Natural killer cell (primary cell): Measurements from ENCODE around the gene MTRF1L. TPM values are rescaled to one million over a fixed set of nuclear protein-coding genes. Genes with fewer than 3 reads are reported as not detected.
A peak's percentile ranks its signal among the peaks of the same experiment; 100 is the strongest.
"Not testable (repeated sequence)": the region's sequence is repeated elsewhere in the genome, so short reads cannot be mapped to it uniquely, and the experiment has no call there.

Experiments
- ATAC-seq, 3 donors: fragments of 150-1000 bp in 2 of 3; fragments of 200-7000 bp in 1 of 3; cut with Tn5 transposase; 1 replicate in 1 of 3; 2 replicates in 2 of 3; pipeline ENCODE4 v1.10.0; 2021; ENCODE audit warnings: mild to moderate bottlenecking in 2 of 3, moderate library complexity in 2 of 3
- DNase-seq, 2 donors: peaks; one replicate each; pipeline versions ENCODE4 v3.0.0 to v3.0.0-alpha.2; 2013 to 2021; ENCODE audit warnings: mixed read lengths in 1 of 2
- H3K27ac ChIP-seq: one replicate; pipeline ENCODE4 v1.5.1; 2013; ENCODE audit warnings: mild to moderate bottlenecking, low read length
- H3K27me3 ChIP-seq: one replicate; pipeline ENCODE4 v1.6.1; 2013; ENCODE audit warnings: low read length; ENCODE audit not compliant: control insufficient read depth, insufficient read depth
- H3K36me3 ChIP-seq: one replicate; pipeline ENCODE4 v1.6.1; 2013; ENCODE audit warnings: low read length; ENCODE audit not compliant: control insufficient read depth, insufficient read depth
- H3K4me1 ChIP-seq: one replicate; pipeline ENCODE4 v1.6.1; 2013; ENCODE audit warnings: low read length; ENCODE audit not compliant: control insufficient read depth, insufficient read depth
- H3K4me3 ChIP-seq: one replicate; pipeline ENCODE4 v1.5.1; 2013; ENCODE audit warnings: low read length
- H3K9me3 ChIP-seq: one replicate; pipeline ENCODE4 v1.6.1; 2013; ENCODE audit warnings: low read length; ENCODE audit not compliant: control insufficient read depth, insufficient read depth
- H3K27ac Mint-ChIP-seq, 2 donors: one replicate each; pipeline ENCODE4 v1.8.0; 2022; ENCODE audit warnings: mild to moderate bottlenecking in 2 of 2, mixed read lengths in 2 of 2, moderate library complexity in 1 of 2
- H3K27me3 Mint-ChIP-seq, 2 donors: one replicate each; pipeline ENCODE4 v1.8.0; 2022; ENCODE audit warnings: low read depth in 2 of 2, mixed read lengths in 2 of 2
- H3K36me3 Mint-ChIP-seq: one replicate; pipeline ENCODE4 v1.8.0; 2022; ENCODE audit warnings: mixed read lengths
- H3K4me1 Mint-ChIP-seq, 2 donors: one replicate each; pipeline ENCODE4 v1.8.0; 2022; ENCODE audit warnings: mixed read lengths in 2 of 2
- H3K4me3 Mint-ChIP-seq: one replicate; pipeline ENCODE4 v1.8.0; 2022; ENCODE audit warnings: mild to moderate bottlenecking, moderate library complexity, mixed read lengths
- H3K9me3 Mint-ChIP-seq, 2 donors: one replicate each; pipeline ENCODE4 v1.8.0; 2022; ENCODE audit warnings: mixed read lengths in 2 of 2
- WGBS: methylation state at CpG from one replicate; pipeline ENCODE4 v1.1.7; 2013; ENCODE audit warnings: missing lambda C conversion rate; ENCODE audit not compliant: insufficient coverage; 5-methylcytosine and 5-hydroxymethylcytosine counted together
- intact Hi-C: fragments of 100-400 bp; cut with micrococcal nuclease; formaldehyde crosslinking; loops from one replicate; pipeline ENCODE4 v1.14.2; 2022
- total RNA-seq, 4 donors: library from RNA; stranded (reverse); fragments of 120-200 nt in 1 of 4; gene quantifications; one replicate each; pipeline versions ENCODE4 v1.2.3 to v1.2.4, GENCODE V29; 2013 to 2022
- TF ChIP-seq, protein P1 (sequence below): fragments of 200-600 bp; IDR thresholded peaks from one replicate; pipeline ENCODE4 v1.8.0; 2022; ENCODE audit warnings: antibody characterized with exemption

The MTRF1L gene
- total RNA-seq, 3 donors from 2014 or later (not counting 1 experiment from before 2014, with no cell fraction given), result 17.6 to 24.7 (median 21.6) TPM

DNA sequence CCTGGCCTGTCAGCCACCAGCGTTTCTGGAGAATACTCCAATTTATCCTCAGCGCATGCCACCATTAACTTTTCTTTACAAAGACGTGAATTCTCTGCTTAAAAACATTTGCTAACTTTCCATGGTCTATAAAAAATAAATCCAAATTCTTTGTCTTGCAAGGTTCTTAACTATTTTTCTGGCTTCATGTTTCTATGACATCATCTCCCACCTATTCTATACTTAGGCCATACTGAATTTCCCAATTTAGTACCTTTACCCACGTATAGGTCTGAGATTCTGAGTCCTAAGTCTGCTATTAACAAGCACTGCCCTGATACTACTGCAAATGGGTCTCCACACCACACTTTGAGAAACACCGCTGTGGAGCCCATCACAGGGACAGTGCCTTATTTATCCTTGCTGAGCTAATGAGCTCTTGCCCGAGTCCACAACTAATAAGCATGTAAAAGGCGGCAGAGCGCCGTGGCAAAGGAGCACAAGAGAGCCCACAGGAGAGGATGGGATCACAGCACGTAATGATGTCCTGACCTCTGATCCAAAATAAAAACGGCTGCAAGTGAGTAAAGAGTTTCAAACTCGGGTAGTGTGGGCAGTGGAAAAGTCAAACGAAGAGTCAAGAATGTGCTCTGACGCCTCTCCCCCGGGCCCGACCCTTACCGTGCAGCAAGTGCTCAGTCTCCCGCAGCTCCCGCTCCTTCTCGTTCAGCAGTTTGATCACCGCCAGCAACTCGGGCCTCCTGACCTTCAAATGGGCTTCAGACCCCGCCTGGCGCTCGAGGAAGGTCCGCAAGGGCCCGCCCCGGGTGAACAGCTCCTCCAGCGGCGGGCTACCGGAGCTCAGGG is 519 bp downstream of the MTRF1L start:
- Mint-ChIP-seq H3K4me1 (peaks cover 48 to 49% of the 10 kb centered on the region in 2 donors), H3K27ac (peak overlapping the region; percentile 90 to 97), H3K36me3 (peaks cover 4% of the 10 kb centered on the region), H3K4me3 (peak overlapping the region; percentile 98), H3K9me3 (no peaks in the 10 kb centered on the region), H3K27me3 (no peaks in the 10 kb centered on the region)
- 5% methylated on average over 26 of the region's 31 CpGs for WGBS
- Histone ChIP-seq H3K36me3 (peaks cover 13% of the 10 kb centered on the region), H3K27me3 (no peaks in the 10 kb centered on the region), H3K9me3 (no peaks in the 10 kb centered on the region), H3K4me1 (peaks cover 18% of the 10 kb centered on the region), H3K4me3 (peak overlapping the region; percentile 92), H3K27ac (peak overlapping the region; percentile 67)
- intact Hi-C loops, result loop anchor here (2.0 kb wide), 2 partner anchors 19 to 23 kb away; partner anchors contain the start of gene FBXO5
- ATAC-seq (no peak), DNase-seq (peak in 1 of 2 donors; percentile 38)
- TF ChIP-seq, protein P1, sequence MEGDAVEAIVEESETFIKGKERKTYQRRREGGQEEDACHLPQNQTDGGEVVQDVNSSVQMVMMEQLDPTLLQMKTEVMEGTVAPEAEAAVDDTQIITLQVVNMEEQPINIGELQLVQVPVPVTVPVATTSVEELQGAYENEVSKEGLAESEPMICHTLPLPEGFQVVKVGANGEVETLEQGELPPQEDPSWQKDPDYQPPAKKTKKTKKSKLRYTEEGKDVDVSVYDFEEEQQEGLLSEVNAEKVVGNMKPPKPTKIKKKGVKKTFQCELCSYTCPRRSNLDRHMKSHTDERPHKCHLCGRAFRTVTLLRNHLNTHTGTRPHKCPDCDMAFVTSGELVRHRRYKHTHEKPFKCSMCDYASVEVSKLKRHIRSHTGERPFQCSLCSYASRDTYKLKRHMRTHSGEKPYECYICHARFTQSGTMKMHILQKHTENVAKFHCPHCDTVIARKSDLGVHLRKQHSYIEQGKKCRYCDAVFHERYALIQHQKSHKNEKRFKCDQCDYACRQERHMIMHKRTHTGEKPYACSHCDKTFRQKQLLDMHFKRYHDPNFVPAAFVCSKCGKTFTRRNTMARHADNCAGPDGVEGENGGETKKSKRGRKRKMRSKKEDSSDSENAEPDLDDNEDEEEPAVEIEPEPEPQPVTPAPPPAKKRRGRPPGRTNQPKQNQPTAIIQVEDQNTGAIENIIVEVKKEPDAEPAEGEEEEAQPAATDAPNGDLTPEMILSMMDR, result peak; percentile 14

DNA sequence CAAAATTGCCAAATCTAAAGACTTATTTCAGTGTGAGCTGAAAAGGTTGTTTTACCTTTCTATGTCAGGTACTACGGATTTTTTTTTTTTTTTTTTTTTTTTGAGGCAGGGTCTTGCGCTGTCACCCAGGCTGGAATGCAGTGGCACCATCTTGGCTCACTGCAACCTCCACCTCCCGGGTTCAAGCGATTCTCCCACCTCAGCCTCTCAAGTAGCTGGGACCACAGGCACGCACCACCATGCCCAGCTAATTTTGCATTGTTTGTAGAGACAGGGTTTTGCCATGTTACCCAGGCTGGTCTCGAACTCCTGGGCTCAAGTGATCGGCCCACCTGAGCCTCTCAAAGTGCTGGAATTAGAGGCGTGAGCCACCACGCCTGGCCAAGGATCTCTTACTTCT is 1.7 kb downstream of the MTRF1L start:
- Mint-ChIP-seq H3K4me1 (peaks cover 59 to 61% of the 10 kb centered on the region in 2 donors), H3K27ac (peak overlapping the region; percentile 90 to 97), H3K4me3 (peak overlapping the region; percentile 98)
- H3K27ac ChIP-seq, H3K9me3 Mint-ChIP-seq, H3K27me3 ChIP-seq, H3K27me3 Mint-ChIP-seq, H3K36me3 Mint-ChIP-seq, DNase-seq, H3K4me3 ChIP-seq, intact Hi-C loops, H3K9me3 ChIP-seq, ATAC-seq: not testable (repeated sequence)
- 99% methylated on average over 9 of the region's 9 CpGs for WGBS
- Histone ChIP-seq H3K36me3 (peaks cover 14% of the 10 kb centered on the region), H3K4me1 (peaks cover 18% of the 10 kb centered on the region)

DNA sequence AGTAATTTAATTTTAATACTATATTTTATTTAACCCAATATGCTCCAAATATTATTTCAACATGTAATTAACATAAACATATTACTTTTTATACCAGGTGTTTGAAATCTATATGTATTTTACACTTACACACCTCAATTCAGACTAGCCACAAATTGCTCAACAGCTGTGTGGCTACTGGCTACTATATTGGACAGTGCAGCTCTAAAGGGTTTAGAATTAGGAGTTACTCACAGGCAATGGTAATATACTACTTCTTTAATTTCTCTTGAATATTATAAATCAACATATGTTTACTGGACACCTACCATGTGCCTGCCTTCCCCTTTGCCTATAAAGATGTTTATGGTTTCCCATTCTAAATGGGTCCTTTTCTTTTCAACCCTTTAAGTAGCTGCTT is 2.3 kb downstream of the MTRF1L start:
- Mint-ChIP-seq H3K9me3 (no peaks in the 10 kb centered on the region), H3K27ac (peak overlapping the region; percentile 54 to 97), H3K4me3 (peak overlapping the region; percentile 69), H3K27me3 (no peaks in the 10 kb centered on the region), H3K4me1 (peaks cover 59 to 63% of the 10 kb centered on the region in 2 donors), H3K36me3 (peaks cover 9% of the 10 kb centered on the region)
- DNase-seq (no peak), ATAC-seq (no peak)
- TF ChIP-seq, protein P1, result no peak
- no peak overlapping the region for H3K27ac ChIP-seq
- H3K36me3 ChIP-seq, result peaks cover 17% of the 10 kb centered on the region
- intact Hi-C loops, result no loop called here
- no peaks in the 10 kb centered on the region for H3K9me3 ChIP-seq
- H3K4me3 ChIP-seq, result no peak overlapping the region
- peaks cover 18% of the 10 kb centered on the region for H3K4me1 ChIP-seq
- no peaks in the 10 kb centered on the region for H3K27me3 ChIP-seq

DNA sequence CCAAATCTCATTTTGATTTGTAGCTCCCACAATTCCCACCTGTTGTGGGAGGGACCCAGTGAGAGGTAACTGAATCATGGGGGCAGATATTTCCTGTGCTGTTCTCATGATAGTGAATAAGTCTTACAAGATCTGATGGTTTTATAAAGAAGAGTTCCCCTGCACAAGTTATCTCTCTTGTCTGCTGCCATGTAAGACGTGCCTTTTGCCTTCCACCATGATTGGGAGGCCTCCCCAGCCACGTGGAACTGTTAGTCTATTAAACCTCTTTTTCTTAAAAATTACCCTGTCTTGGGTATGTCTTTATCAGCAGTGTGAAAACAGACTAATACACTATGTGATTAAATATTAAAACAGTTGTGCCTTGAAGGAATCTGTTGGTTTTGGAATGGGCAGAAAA is 3.0 kb downstream of the MTRF1L start:
- peaks cover 22% of the 10 kb centered on the region for H3K36me3 ChIP-seq

More for the DNA sequence above, 3.0 kb downstream of the MTRF1L start:
- H3K27me3 ChIP-seq, H3K4me3 ChIP-seq, ATAC-seq, H3K27ac ChIP-seq, intact Hi-C loops, H3K9me3 Mint-ChIP-seq, H3K27me3 Mint-ChIP-seq, DNase-seq, H3K36me3 Mint-ChIP-seq, H3K9me3 ChIP-seq: not testable (repeated sequence)
- Mint-ChIP-seq H3K27ac (peak overlapping the region; percentile 28 to 54), H3K4me3 (peak overlapping the region; percentile 45), H3K4me1 (peaks cover 59 to 63% of the 10 kb centered on the region in 2 donors)
- H3K4me1 ChIP-seq, result peaks cover 18% of the 10 kb centered on the region
- 92% methylated on average over 2 of the region's 2 CpGs for WGBS
